ENCODE data around the gene DYNLT3.

Gene DYNLT3

GRCh38 chrX:37863728-37864127, 16.4 kb upstream of the DYNLT3 start:
- TF ChIP-seq CTCF (IDR thresholded peaks at IDR 0.05; ENCODE audit: insufficient read depth, low read length) (no peak), SPI1 (IDR thresholded peaks at IDR 0.05; ENCODE audit: borderline replicate concordance, low read depth) (no peak), POLR2AphosphoS5 (IDR thresholded peaks at IDR 0.05; ENCODE audit: low read depth) (no peak), GABPA (IDR thresholded peaks at IDR 0.05; ENCODE audit: low read depth) (no peak), REST (IDR thresholded peaks at IDR 0.05; ENCODE audit: insufficient replicate concordance, low read depth) (no peak)
- DNase-seq (ENCODE audit: low read depth in 1 of 2, low spot score in 1 of 2), result no peak
- Histone ChIP-seq H3K27ac (replicated peaks) (no peak overlapping the region), H3K4me3 (replicated peaks; ENCODE audit: insufficient read depth, low read length) (no peak overlapping the region), H3K27me3 (ENCODE audit: insufficient read depth, poor library complexity, severe bottlenecking) (peaks cover 5% of the 10 kb centered on the region)

- H3K4me3 ChIP-seq (replicated peaks; ENCODE audit: insufficient read depth, low read length), result no peak overlapping the region
- H3K27ac ChIP-seq (replicated peaks), result no peak overlapping the region
- DNase-seq (ENCODE audit: low read depth in 1 of 2, low spot score in 1 of 2), result no peak
- peaks cover 6% of the 10 kb centered on the region for H3K27me3 ChIP-seq (ENCODE audit: insufficient read depth, poor library complexity, severe bottlenecking)
- TF ChIP-seq GABPA (IDR thresholded peaks at IDR 0.05; ENCODE audit: low read depth) (no peak), SPI1 (IDR thresholded peaks at IDR 0.05; ENCODE audit: borderline replicate concordance, low read depth) (no peak), POLR2AphosphoS5 (IDR thresholded peaks at IDR 0.05; ENCODE audit: low read depth) (no peak), CTCF (IDR thresholded peaks at IDR 0.05; ENCODE audit: insufficient read depth, low read length) (no peak), REST (IDR thresholded peaks at IDR 0.05; ENCODE audit: insufficient replicate concordance, low read depth) (no peak)
Observed at GRCh38 chrX:37862851-37863250, 15.5 kb upstream of the DYNLT3 start.

GRCh38 chrX:37860721-37861120, 13.3 kb upstream of the DYNLT3 start:
- no peak for DNase-seq (ENCODE audit: low read depth in 1 of 2, low spot score in 1 of 2)
- no peak for TF ChIP-seq POLR2AphosphoS5 (IDR thresholded peaks at IDR 0.05; ENCODE audit: low read depth)
- no peak for TF ChIP-seq REST (IDR thresholded peaks at IDR 0.05; ENCODE audit: insufficient replicate concordance, low read depth)
- no peak for TF ChIP-seq CTCF (IDR thresholded peaks at IDR 0.05; ENCODE audit: insufficient read depth, low read length)
- TF ChIP-seq SPI1 (IDR thresholded peaks at IDR 0.05; ENCODE audit: borderline replicate concordance, low read depth), result no peak
- no peak for TF ChIP-seq GABPA (IDR thresholded peaks at IDR 0.05; ENCODE audit: low read depth)
- Histone ChIP-seq H3K27me3 (ENCODE audit: insufficient read depth, poor library complexity, severe bottlenecking) (peaks cover 6% of the 10 kb centered on the region), H3K27ac (replicated peaks) (no peak overlapping the region), H3K4me3 (replicated peaks; ENCODE audit: insufficient read depth, low read length) (no peak overlapping the region)
